Testis (tissue), 2 donors: Measurements from ENCODE around the gene PREPL.

ENCODE experiments used
- CTCF ChIP-seq, 3 experiments: fragments of 450-650 bp in 2 of 3; fragments of 200-600 bp in 1 of 3; sonication (generic) in 1 of 3; IDR thresholded peaks; one replicate each; pipeline ENCODE4 v1.5.1; 2016 to 2019; ENCODE audit warnings: antibody characterized with exemption in 3 of 3, mild to moderate bottlenecking in 2 of 3, moderate library complexity in 1 of 3
- POLR2A ChIP-seq: fragments of 450-650 bp; IDR thresholded peaks from one replicate; pipeline ENCODE4 v1.6.1; 2017; ENCODE audit warnings: antibody characterized with exemption, mild to moderate bottlenecking, moderate library complexity

DNA sequence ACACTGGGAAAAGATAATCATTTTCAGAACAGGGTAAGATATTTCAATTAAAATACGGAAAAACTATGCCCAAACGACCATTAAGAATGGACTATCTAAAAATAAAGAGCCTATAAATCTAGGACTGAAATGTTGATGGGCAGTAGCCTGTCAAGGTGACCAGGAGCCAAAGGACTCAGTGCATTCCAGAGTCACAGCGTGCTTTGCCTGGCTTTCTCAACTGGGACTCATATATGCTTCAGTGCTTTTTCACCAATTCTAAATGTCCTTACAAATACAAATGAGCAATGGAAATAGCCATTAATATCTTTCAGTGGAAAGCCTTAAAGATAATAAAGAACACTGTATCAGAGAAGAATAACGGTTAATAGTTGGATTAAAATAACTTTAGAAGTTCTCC lies 35.4 kb downstream of the PREPL start:
- no peak for TF ChIP-seq POLR2A
- TF ChIP-seq CTCF (IDR thresholded peaks at IDR 0.05) = no peak
